Lung microvascular endothelial cell (primary cell): ENCODE measurements around the gene MYOM3. TPM values are rescaled to one million over a fixed set of nuclear protein-coding genes. Genes with fewer than 3 reads are reported as not detected.
A peak's percentile ranks its signal among the peaks of the same experiment; 100 is the strongest.

Experiments
- DNase-seq, 2 donors: peaks; one replicate each; pipeline versions ENCODE4 v3.0.0 to v3.0.0-alpha.2; 2010; ENCODE audit warnings: low read depth in 2 of 2
- total RNA-seq: library from RNA; depleted of rRNA; stranded (reverse); fragments of >200 nt; gene quantifications from 2 replicates; pipeline ENCODE4 v1.2.1, GENCODE V29; 2014

Gene MYOM3
- total RNA-seq, 1 donor from 2014 or later = not detected

GRCh38 chr1:24138476-24139221 lies 26.7 kb upstream of the MYOM3 start:
- no peak for DNase-seq

DNA sequence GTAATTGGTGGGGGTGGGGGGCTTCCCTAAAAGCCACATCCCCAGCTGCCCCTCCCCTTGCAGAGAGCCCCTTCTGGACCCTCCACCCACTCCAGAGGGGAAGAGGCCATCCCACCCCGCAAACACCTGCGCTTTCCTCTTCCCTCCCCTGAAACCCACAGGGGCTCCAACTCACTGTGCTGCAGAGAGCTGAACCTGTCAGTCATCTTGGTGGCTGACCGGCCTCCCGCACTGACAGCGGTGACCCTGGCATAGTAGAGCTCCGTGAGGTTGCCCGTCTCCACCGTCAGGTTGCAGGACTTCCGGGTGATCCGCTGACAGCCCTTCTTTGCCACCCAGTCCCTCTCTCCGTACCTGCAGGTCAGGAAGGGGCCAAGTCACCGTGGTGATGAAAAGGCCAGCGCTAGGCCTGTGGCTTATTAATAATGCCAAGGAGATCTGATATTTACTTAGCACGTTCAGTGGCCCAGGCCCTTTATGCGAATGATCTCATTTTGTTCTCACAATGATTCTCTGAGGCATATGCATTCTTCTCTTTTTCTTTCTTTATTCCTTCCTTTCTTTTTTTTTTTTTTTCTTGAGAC lies 25.1 kb upstream of the MYOM3 start:
- no peak for DNase-seq

DNA sequence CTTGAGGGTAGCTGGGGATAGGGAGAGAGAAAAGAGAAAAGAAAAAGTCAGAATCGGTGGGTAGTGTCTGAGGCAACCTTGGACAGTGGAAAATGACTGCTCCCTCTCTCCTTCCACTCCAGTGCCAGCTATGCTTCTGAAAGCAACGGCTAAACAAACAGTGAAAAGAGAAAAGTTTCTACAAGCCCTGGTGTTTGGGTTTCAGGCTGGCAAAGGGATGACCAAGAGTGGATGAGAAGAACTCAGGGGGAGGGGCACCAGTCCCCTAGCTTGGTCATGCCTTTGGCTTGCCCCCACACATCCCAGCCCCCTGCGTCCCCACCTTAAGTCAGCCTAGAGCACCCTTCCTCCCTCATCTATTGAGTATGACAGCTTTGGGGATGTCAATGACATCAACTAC lies 22.4 kb upstream of the MYOM3 start:
- no peak for DNase-seq

GRCh38 chr1:24133819-24134218 lies 21.9 kb upstream of the MYOM3 start:
- no peak for DNase-seq

DNA sequence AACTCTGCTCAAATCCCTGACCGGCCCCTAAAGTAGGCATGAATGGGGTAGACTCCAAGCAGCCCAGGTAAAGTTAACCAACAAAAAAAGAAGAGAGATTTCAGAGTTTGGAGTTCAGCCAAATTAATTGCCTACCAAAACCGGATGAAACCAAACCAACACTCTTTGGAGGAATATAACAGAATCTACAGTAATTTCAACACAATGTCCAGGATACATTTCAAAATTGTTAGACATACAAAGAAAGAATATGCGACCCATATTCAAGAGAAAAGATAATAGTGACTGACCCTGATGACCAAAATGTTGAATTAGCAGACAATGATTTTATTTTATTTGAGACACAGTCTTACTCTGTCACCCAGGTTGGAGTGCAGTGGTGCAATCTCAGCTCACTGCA lies 18.4 kb upstream of the MYOM3 start:
- no peak for DNase-seq

- no peak for DNase-seq
Observed at GRCh38 chr1:24127801-24128363, 15.9 kb upstream of the MYOM3 start.

DNA sequence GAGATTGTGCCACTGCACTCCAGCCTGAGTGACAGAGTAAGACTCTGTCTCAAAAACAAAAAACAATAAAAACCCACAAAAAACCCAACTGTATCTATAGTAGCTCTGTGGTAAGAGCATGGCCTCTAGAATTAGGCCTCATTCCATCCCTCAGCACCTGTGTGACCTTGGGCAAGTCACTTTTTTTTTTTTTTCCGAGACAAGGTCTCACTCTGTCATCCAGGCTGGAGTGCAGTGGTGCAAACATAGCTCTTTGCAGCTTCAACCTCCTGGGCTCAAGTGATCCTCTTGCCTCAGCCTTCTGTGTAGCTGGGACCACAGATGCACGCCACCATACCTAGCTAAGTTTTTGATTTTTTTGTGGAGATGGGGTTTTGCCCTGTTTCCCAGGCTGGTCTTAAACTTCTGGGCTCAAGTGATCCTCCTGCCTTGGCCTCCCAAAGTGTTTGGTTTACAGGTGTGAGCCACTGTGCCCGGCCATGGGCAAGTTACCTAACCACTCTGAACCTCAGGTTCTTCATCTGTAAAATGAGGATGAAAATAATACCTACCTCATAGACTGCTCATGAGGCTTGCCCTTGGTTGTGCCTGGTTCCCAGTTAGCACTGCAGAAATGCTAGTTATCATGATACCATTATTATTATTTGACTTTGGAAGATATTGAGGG lies 15.3 kb upstream of the MYOM3 start:
- DNase-seq = no peak

DNA sequence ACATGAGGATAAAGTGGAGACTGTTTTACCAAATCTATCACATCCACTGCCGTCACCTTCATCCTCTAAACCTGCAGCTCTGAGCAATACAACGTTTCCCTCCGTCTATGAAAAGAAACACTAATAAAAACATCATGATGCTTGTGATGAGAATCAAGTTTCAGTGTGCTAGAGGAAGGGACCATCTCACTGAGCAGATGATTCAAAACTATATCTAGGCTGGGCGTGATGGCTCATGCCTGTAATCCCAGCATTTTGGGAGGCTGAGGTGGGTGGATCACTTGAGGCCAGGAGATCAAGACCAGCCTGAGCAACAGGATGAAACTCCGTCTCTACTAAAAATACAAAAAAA lies 14.7 kb upstream of the MYOM3 start:
- no peak for DNase-seq

DNA sequence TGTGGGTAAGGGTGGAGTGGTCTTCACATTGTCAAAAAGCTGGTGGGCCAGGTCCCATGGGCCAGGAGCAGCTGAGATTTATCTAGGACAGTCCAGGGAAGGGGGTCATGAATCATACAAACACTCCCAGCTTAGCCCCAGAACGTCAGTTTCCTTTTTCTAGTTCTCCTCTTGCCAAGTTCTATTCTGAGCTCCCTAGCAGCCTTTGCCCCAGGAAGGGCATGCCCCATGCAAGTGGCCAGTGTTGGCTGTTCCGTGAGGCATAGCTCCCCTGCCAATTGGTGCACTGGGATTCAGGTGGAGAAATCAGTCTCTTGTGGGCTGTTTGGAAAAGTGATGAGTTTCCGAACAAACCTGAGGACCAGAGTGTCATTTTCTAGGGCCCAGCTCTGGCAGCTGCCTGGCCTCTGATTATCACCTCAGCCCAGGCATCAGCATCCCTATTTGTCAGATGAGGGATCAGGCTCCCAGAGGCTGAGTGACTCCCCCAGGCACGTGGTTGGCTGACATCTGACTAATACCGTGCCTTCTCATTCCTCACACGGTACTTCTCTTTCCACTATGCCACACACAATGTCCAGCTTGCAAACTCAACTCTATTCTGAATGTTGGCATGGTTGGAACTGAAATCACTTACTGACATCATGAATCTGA lies 14.2 kb upstream of the MYOM3 start:
- peak; percentile 27 to 53 for DNase-seq

DNA sequence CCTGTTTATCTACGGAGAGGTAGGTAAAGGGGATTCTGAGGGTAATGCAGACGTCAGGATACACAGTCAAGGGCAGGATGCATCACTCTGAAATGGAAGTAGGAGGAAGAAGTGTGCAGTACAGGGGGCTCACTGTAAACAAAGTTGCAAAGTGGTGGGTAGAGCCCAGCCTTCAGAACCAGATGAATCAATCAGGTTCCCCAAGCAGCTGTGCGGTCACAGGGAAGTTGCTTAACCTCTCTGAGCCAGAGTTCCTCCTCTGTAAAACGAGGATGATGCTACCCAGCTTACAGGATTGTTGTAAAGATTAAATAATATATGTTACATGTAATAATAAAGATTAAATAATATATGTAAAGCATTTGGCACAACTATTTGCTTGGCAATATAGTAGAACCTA lies 13.5 kb upstream of the MYOM3 start:
- DNase-seq = no peak

DNA sequence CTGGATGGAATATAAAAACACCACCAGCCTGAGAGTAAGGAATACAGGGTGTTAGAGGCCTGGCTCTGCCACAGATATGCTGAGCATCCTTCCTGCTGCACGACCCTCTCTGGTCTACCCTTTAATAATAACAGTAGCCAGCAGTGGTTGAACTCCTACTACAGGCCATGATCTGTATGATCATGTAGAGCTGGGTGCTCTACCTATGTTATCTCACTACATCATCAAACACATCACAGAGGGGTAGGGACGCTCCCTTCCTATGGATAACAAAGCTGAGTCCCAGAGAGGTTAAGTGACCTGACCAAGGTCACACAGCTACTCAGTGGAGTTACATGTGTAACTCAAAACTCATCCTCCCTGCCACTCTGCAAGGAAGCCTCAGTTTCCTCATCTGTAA lies 13.0 kb upstream of the MYOM3 start:
- no peak for DNase-seq

- DNase-seq = no peak
Observed at GRCh38 chr1:24123611-24124010, 11.7 kb upstream of the MYOM3 start.

- DNase-seq = no peak
Observed at GRCh38 chr1:24122776-24123175, 10.8 kb upstream of the MYOM3 start.

DNA sequence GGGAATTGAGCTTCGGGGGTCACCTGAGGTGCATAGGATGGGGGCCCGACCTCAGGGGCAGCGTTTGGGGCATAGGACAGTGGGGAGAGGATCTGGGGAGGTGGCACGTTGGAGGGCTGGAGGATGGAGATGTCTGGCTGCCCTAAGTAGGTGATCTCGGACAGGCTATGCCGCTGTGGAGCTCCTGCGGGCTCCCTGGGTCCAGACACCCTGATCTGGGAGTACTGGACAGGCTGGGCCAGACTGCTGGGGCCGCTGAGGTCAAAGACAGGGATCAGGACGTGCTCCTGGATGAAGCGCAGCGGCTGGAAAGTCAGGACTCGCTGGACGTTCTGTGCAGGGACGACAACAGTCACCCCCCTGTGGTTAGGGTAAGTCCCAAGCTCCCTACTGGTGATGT lies 9.5 kb upstream of the MYOM3 start:
- no peak for DNase-seq

DNA sequence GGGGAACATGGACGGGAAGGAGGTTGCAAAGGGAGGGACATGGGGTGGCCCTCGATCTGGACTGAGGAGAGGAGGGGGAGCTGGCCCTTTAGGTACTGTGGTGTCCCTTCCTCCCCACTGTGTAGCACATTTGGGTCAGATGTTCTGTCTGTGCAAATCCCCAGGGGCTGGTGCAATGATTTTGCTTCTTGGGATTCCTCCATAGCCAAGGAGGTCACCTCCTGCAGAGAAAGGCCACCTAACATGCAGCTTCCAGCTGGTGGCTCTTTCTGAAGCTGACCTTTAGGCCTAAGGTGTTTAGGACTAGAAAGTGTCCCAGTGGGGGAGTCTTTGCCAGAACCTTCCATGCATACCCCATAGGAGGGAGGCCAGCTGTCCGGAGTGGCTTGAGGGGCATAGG lies 9.0 kb upstream of the MYOM3 start:
- DNase-seq = no peak

DNA sequence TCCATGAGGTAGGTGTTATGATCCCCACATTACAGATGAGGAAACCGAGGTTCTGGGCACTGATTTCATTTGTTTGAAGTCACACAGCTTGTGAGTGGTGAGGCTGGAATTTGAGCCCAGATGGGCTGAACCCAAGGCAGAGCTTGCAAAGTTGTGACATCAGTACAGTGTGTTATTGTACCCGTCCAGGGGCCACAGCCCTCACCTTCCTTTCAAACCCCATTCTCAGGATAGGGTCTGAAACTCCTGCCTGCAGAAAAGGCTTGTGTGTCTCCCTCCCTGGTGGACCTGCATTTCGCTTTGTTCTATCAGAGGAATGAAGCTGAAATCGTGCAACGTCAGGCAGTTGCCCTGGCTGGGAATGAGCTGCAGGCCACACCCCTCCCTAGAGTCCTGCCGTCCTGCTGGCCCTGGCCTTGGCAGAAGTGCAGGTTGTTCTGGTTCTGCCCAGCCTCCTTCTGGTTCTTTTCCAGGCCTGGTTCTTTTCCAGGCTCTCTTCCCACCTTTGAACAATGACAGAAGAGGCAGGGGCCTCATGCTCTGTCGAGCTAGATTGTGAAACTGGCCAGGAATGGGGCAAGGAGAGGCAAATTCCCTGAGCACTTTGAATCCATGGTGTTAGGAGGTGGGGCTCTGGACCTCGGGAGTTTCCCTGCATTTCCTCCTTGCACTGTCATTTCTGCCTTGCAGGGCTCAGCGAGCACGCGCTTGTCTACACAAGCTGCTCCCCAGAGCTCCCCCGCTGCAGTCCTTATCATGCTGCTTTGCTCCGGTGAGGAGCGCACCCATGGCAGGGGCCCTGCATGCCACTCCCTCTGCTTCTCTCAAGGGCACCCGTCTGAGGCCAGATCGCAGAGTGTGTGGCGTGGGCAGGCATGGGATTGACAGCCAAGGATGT lies 8.2 kb upstream of the MYOM3 start:
- DNase-seq = peak in 1 of 2 donors; percentile 35

GRCh38 chr1:24119489-24119858 lies 7.5 kb upstream of the MYOM3 start:
- DNase-seq = no peak

DNA sequence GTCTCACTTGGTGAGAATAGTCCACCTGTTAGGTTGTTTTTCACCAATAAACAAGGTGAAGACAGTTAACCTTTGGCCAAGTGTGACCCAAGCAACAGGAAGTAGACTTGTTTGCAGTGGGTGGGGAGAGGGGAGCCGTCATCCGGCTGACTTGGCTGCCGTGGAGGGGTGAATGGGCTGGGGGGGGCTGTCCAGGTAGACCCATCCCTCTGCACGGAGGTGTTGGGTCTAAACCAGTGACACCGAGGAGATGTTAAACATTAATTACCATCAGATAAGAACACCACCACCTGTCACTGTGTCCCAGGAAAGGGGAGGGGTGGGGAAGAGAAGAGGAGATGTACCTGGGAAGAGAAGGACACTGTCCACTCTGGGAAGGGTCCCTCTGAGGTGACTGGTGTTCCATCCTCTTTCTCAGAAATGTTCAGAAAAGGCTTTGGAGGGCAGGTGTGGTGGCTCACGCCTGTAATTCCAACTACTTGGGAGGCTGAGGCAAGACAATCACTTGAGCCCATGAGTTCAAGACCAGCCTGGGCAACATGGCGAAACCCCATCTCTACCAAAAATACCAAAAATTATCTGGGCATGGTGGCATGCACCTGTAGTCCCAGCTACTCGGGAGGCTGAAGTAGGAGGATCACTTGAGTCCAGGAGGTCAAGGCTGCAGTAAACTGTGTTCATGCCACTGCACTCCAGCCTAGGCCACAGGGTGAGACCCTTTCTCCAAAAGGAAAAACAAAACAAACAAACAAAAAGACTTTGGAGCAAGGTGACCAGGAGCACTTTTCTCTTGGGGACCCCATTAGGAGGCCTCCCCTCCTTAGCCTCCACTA lies 6.7 kb upstream of the MYOM3 start:
- DNase-seq = no peak

- no peak for DNase-seq
Observed at GRCh38 chr1:24117722-24118409, 5.9 kb upstream of the MYOM3 start.

- no peak for DNase-seq
Observed at GRCh38 chr1:24117132-24117531, 5.2 kb upstream of the MYOM3 start.
